K562 (cell line): ENCODE measurements around the gene CZIB. TPM values are rescaled to one million over a fixed set of nuclear protein-coding genes. Genes with fewer than 3 reads are reported as not detected.
A peak's percentile ranks its signal among the peaks of the same experiment; 100 is the strongest.

Source experiments
- CGGBP1 ChIP-seq: fragments of 250-450 bp; sonication (Bioruptor Pico); IDR thresholded peaks from 2 replicates; pipeline ENCODE4 v1.9.0; 2021; ENCODE audit warnings: mild to moderate bottlenecking
- FOXJ2 ChIP-seq: fragments of 200-800 bp; sonication (Bioruptor generic); IDR thresholded peaks from 2 replicates; pipeline ENCODE4 v1.6.1; 2016; ENCODE audit warnings: missing genetic modification characterization, missing compliant biosample characterization
- HMBOX1 ChIP-seq: sonication (generic); IDR thresholded peaks from 2 replicates; pipeline ENCODE4 v1.6.1; 2016
- LCOR ChIP-seq: sonication (generic); formaldehyde crosslinking; IDR thresholded peaks from 2 replicates; pipeline ENCODE4 v1.8.0; 2022; ENCODE audit warnings: mild to moderate bottlenecking, missing genetic modification reagents
- NCOA6 ChIP-seq: fragments of 450-650 bp; IDR thresholded peaks from 2 replicates; pipeline ENCODE4 v1.6.1; 2017; ENCODE audit warnings: mild to moderate bottlenecking
- NCOR1 ChIP-seq: fragments of 450-650 bp; IDR thresholded peaks from 2 replicates; pipeline ENCODE4 v1.6.1; 2016; ENCODE audit warnings: mild to moderate bottlenecking, moderate library complexity
- NFYB ChIP-seq: IDR thresholded peaks from 2 replicates; pipeline ENCODE4 v1.6.1; 2011; ENCODE audit warnings: mild to moderate bottlenecking, moderate library complexity; ENCODE audit not compliant: insufficient read length; ENCODE audit errors: extremely low read depth
- TCF7 ChIP-seq: sonication (generic); IDR thresholded peaks from 2 replicates; pipeline ENCODE4 v1.6.1; 2016; ENCODE audit warnings: antibody characterized with exemption, borderline replicate concordance
- TRIM28 ChIP-seq: fragments of 450-650 bp; IDR thresholded peaks from 2 replicates; pipeline ENCODE4 v1.6.1; 2017
- ZBTB7A ChIP-seq: IDR thresholded peaks from 2 replicates; pipeline ENCODE4 v1.6.1; 2011; ENCODE audit warnings: low read depth, mild to moderate bottlenecking, low read length, moderate library complexity, borderline replicate concordance; ENCODE audit not compliant: control insufficient read depth
- ZNF512 ChIP-seq: IDR thresholded peaks from 2 replicates; pipeline ENCODE4 v1.6.1; 2016; ENCODE audit warnings: missing genetic modification characterization, missing compliant biosample characterization
- polyA plus RNA-seq, 8 experiments: library from polyadenylated mRNA; depleted of rRNA in 4 of 8; stranded (reverse) in 5 of 8; unstranded in 3 of 8; fragments of >200 nt; fragmentation: Nextera tagmentation in 2 of 8; fragmentation: Illumina TruSeq in 1 of 8; extraction: Ambion mirVana in 2 of 8; extraction: Trizol in 1 of 8; gene quantifications; 2 replicates each; pipeline versions ENCODE4 v1.2.1 to v1.2.3, GENCODE V29; 2011 to 2014; ENCODE audit warnings: inconsistent platforms in 1 of 8, missing spikeins in 1 of 8
- total RNA-seq, 7 experiments: library from RNA; depleted of rRNA in 6 of 7; stranded (reverse); fragments of >200 nt in 6 of 7; fragmentation: Illumina TruSeq in 2 of 7; extraction: Trizol in 2 of 7; gene quantifications; 2 replicates each; pipeline versions ENCODE4 v1.2.1 to v1.2.3, GENCODE V29; 2011 to 2021; ENCODE audit warnings: low replicate concordance in 1 of 7
- TF ChIP-seq, protein P1 (sequence below): sonication (generic); formaldehyde crosslinking; IDR thresholded peaks from 2 replicates; pipeline ENCODE4 v1.8.1; 2023; ENCODE audit warnings: mild to moderate bottlenecking, missing genetic modification reagents
- TF ChIP-seq, protein P2 (sequence below): IDR thresholded peaks from 2 replicates; pipeline ENCODE4 v1.6.1; 2011; ENCODE audit warnings: borderline replicate concordance, low read depth, mild to moderate bottlenecking, moderate library complexity, low read length; ENCODE audit not compliant: insufficient read depth, poor library complexity, severe bottlenecking
- TF ChIP-seq, protein P3 (sequence below): conservative IDR thresholded peaks from 2 replicates; pipeline ENCODE4 v1.6.1; 2011; ENCODE audit warnings: low read depth, mild to moderate bottlenecking, low read length; ENCODE audit not compliant: control insufficient read depth
- TF ChIP-seq, protein P4 (sequence below): fragments of 450-650 bp; IDR thresholded peaks from 2 replicates; pipeline ENCODE4 v1.6.1; 2017; ENCODE audit warnings: mild to moderate bottlenecking, moderate library complexity

The CZIB gene
- total and polyA plus RNA-seq, 9 of the 15 experiments (the other 6 are each of a cell fraction or from before 2014, with no cell fraction given) = 52.6 to 111 (median 80.0) TPM

- peak; percentile 79; the same call in 1 of the 2 replicates for TF ChIP-seq TCF7
- peak; percentile 66 for TF ChIP-seq FOXJ2 (tag)
- TF ChIP-seq LCOR = 0 out of 2 replicates have a peak, but pooled peaks have one; percentile 42
- TF ChIP-seq TRIM28 = peak; percentile 87
- 0 out of 2 replicates have a peak, but pooled peaks have one; percentile 22 for TF ChIP-seq ZNF512
- TF ChIP-seq ZBTB7A = peak; percentile 52; the same call in 1 of the 2 replicates
- TF ChIP-seq, protein P1, sequence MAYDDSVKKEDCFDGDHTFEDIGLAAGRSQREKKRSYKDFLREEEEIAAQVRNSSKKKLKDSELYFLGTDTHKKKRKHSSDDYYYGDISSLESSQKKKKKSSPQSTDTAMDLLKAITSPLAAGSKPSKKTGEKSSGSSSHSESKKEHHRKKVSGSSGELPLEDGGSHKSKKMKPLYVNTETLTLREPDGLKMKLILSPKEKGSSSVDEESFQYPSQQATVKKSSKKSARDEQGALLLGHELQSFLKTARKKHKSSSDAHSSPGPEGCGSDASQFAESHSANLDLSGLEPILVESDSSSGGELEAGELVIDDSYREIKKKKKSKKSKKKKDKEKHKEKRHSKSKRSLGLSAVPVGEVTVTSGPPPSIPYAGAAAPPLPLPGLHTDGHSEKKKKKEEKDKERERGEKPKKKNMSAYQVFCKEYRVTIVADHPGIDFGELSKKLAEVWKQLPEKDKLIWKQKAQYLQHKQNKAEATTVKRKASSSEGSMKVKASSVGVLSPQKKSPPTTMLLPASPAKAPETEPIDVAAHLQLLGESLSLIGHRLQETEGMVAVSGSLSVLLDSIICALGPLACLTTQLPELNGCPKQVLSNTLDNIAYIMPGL = no peak
- TF ChIP-seq CGGBP1 (CRISPR knock-in tag) = peak; percentile 69; the same call in 1 of the 2 replicates
- peak; percentile 38; the same call in 1 of the 2 replicates for TF ChIP-seq NCOR1
- TF ChIP-seq, protein P2, sequence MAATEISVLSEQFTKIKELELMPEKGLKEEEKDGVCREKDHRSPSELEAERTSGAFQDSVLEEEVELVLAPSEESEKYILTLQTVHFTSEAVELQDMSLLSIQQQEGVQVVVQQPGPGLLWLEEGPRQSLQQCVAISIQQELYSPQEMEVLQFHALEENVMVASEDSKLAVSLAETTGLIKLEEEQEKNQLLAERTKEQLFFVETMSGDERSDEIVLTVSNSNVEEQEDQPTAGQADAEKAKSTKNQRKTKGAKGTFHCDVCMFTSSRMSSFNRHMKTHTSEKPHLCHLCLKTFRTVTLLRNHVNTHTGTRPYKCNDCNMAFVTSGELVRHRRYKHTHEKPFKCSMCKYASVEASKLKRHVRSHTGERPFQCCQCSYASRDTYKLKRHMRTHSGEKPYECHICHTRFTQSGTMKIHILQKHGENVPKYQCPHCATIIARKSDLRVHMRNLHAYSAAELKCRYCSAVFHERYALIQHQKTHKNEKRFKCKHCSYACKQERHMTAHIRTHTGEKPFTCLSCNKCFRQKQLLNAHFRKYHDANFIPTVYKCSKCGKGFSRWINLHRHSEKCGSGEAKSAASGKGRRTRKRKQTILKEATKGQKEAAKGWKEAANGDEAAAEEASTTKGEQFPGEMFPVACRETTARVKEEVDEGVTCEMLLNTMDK = no peak
- no peak for TF ChIP-seq NFYB
- no peak for TF ChIP-seq NCOA6
- TF ChIP-seq, protein P3, sequence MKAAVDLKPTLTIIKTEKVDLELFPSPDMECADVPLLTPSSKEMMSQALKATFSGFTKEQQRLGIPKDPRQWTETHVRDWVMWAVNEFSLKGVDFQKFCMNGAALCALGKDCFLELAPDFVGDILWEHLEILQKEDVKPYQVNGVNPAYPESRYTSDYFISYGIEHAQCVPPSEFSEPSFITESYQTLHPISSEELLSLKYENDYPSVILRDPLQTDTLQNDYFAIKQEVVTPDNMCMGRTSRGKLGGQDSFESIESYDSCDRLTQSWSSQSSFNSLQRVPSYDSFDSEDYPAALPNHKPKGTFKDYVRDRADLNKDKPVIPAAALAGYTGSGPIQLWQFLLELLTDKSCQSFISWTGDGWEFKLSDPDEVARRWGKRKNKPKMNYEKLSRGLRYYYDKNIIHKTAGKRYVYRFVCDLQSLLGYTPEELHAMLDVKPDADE = peak; percentile 85
- peak; percentile 70; the same call in 1 of the 2 replicates for TF ChIP-seq HMBOX1
- TF ChIP-seq, protein P4, sequence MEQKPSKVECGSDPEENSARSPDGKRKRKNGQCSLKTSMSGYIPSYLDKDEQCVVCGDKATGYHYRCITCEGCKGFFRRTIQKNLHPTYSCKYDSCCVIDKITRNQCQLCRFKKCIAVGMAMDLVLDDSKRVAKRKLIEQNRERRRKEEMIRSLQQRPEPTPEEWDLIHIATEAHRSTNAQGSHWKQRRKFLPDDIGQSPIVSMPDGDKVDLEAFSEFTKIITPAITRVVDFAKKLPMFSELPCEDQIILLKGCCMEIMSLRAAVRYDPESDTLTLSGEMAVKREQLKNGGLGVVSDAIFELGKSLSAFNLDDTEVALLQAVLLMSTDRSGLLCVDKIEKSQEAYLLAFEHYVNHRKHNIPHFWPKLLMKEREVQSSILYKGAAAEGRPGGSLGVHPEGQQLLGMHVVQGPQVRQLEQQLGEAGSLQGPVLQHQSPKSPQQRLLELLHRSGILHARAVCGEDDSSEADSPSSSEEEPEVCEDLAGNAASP = no peak
Measured at GRCh38 chr1:53238197-53239155, 18.0 kb upstream of the CZIB start, which contains the start of gene MAGOH (continued).
